ENCODE data around the gene PTPRK.

Gene PTPRK

GRCh38 chr6:128337619-128338018 lies 182.8 kb downstream of the PTPRK start:
- FAIRE-seq: no peak

GRCh38 chr6:128336436-128337095 lies 183.8 kb downstream of the PTPRK start:
- FAIRE-seq: no peak

DNA sequence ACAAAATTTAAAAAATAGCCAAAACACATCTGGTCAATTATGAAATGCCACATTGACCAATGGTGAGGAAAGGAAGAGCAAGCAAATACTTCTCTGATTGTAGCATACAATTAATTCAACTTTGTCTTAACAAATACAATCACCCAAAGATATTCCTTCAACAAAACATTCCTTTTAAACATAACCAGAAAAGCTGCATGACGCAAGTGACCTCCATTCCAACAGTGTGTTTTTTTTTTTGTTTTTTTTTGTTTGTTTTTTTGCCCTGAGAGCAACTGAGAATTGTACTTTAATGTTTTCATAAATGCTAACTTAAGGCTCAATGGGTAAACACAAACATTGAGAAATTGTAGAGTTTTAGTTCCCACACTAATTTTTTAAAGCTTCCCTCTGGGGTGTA lies 184.4 kb downstream of the PTPRK start:
- FAIRE-seq: no peak

GRCh38 chr6:128333581-128334223 lies 186.7 kb downstream of the PTPRK start:
- no peak for FAIRE-seq

DNA sequence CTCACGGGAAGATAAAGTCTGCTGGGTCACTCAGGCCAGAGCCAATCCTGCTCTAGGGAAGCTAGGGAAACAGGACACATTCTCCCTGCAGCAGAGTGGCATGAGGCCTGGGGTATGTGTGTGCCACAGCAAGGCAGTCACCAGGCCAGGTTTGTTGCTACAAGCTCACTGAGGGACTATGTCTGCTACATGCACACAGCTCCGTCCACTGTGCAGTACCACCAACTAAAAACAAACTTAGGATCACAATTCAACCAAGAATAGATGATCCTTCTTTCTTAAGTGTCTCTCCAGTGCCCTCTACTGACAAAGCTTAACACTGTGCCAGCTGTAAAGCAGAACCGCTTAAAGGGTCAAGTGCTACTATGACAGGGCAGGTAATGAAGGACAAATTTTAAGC lies 192.5 kb downstream of the PTPRK start:
- FAIRE-seq: no peak

DNA sequence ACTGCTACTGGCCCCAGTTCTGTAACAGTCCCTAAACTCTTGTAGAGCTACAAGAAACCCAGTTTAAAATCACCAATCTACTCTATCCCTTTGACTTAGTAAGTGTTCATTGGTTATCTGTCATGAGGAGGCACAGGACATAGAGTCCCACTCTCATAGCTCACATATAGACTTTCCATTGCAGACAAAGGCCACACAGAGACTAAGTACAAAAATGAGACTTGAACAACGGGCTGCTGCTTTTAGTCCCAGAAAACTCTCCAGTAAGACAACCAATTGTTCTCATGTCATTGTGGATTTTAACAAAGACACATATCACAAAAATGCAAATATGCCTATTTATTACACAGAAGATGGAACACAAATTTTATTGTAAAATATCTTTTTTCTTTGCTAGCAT lies 197.4 kb downstream of the PTPRK start:
- no peak for FAIRE-seq

DNA sequence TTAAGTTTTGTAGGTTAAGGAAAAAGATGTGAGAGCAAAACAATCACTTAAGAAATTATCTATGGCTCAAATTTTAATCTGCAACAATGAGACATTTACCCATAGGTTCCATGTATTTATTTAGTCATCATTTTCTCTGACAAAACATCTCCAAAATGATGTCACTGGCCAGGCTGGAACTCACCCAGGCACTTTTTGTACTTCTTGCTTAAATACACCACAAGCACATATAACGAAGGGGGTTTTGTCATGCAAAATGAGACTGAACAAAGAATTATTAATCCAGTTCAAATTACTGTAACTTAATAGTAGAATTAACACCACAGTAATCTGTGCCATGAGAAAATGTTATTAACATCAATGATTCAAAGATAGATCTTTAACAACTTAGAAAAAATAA lies 200.5 kb downstream of the PTPRK start:
- FAIRE-seq: no peak

- no peak for FAIRE-seq
These were observed 201.2 kb downstream of the PTPRK start for GRCh38 chr6:128319157-128319556.

DNA sequence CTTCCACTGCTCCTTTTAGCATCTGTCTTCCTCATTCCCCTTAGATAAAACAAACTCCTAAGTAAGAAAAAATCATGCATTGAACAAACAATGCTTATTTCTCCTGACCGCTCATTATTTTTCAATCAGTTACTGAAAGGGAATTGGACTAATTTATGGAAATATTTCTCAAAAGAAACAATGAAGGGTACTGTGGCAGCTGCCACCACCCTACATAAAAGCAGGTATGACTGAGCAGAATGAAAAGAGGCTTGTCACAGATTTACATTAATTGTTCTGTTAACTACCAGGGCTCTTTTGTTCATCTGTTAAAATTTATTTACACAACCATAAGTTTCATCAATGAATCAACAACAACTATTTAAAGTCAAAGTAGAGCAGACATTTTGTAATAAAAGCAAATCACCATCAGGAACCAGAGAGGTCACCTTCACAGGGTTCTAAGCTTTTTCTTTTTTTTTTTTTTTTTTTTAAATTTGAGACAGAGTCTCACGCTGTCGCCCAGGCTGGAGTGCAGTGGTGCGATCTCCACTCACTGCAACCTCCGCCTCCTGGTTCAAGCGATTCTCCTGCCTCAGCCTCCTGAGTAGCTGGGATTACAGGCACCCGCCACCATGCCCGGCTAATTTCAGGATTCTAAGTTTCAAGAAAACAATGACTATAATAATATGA lies 204.0 kb downstream of the PTPRK start:
- no peak for FAIRE-seq

GRCh38 chr6:128314190-128314589 lies 206.2 kb downstream of the PTPRK start:
- no peak for FAIRE-seq

GRCh38 chr6:128311944-128312570 lies 208.3 kb downstream of the PTPRK start:
- FAIRE-seq: no peak

GRCh38 chr6:128310451-128310850 lies 209.9 kb downstream of the PTPRK start:
- no peak for FAIRE-seq

DNA sequence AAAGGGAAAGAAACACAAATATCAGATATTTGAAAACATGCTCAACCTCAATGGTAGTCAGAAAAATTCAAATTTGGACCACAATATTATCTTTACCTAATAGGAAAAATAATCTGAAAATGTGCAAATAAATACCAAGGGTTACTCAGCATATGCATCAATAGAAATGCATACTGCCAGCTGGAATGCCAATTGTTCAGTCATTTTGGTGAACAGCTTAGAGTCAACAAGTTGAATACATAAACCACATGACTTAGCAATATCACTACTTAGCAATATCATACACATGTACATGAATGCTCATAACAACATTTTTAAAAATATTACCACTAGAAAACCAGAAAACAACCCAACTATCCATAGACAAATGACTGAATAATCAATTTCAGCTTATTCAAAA lies 212.7 kb downstream of the PTPRK start:
- no peak for FAIRE-seq

GRCh38 chr6:128305976-128306375 lies 214.4 kb downstream of the PTPRK start:
- no peak for FAIRE-seq

GRCh38 chr6:128305228-128305627 lies 215.2 kb downstream of the PTPRK start:
- FAIRE-seq: no peak

DNA sequence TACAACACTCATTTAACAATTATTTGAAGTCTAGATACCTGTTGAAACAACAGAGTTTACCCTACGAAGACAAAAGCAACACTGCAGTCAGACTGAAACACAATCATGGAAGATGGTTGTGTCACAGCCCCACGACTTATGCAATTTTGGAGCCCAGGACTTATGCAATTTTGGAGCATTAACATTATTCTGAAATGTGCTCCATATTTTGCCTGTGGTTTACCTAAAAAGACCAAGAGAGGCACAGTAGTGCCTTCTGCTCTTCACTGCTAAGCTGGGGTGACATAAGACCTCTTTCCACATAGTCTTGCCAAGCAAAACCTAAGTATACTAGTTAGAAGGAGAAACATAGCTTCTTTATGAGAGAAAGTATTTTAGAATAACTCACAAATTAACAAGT lies 216.5 kb downstream of the PTPRK start:
- FAIRE-seq: no peak

DNA sequence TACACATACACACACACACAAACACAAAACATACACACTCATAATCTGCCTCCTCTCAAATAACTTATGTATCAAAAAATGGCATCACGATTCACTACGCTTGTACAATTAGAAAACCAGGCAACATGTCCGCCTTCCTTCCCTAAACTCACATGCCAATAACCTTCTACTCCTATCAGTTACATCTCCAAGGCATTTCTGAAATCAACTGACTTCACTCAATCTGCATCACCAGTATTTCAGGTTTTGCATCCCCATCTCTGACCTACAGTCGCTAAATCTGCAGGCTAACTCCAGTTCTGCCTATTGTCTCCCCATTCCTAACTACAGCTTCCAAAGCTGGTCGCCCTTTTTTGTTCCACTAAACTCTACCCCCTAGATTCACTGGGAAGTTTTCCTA lies 217.5 kb downstream of the PTPRK start:
- no peak for FAIRE-seq

DNA sequence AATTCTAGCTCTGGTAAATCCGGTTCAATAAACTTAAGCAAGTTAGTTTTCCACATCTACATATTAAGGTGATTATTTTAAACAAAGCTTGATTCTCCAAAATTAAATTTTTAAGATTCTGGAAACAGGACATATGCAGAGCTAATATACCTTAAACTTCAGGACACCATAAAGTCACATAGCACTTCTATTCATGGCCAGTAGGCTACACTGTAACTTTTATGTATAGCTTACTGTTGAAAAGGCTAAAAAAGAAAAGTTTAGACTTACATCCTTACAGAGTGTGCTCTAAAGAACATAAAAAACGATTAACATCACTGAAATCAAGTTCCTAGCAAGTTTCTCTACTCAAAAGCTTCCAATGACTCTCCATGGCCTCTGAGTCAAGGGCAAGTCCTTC lies 224.7 kb downstream of the PTPRK start:
- no peak for FAIRE-seq

- FAIRE-seq: no peak
These were observed 230.2 kb downstream of the PTPRK start for GRCh38 chr6:128290221-128290620.

DNA sequence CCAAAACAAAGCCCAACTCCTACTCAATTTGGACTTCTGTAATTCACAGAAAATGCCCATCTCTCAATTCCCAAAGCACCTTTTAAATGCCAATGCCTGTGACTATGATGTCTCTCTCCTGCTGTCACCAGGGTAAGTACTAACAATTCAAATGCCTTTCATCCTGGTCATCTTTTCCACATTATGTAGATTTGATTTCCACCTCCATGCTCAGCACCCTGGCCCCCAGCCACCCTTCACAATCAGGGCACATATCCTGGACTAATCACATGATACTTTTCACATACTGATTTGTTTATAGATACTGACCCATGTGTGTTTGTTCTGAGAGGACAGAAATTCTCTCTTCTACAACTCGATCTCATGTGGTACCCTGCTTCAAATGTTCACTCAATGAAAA lies 236.3 kb downstream of the PTPRK start:
- no peak for FAIRE-seq

GRCh38 chr6:128282961-128283360 lies 237.4 kb downstream of the PTPRK start:
- FAIRE-seq: no peak

DNA sequence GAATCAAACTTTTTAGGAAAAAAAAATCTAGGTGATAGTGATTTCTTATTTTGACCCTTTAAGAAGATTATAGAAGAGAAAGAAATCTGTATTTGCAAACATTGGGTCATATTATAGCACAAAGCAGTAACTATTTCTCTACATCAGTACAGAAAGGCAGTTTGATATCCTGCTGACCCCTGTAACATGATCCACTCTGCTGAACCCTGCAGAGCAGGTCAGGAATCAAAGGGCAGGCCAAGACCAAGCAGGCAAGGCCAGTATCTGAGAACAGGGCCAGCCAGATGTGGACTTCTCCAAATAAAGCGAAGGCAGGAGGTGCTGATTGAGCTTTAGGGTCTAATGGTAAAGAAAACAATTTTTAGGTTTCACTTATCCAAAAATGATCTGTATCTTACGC lies 239.4 kb downstream of the PTPRK start:
- FAIRE-seq: no peak

DNA sequence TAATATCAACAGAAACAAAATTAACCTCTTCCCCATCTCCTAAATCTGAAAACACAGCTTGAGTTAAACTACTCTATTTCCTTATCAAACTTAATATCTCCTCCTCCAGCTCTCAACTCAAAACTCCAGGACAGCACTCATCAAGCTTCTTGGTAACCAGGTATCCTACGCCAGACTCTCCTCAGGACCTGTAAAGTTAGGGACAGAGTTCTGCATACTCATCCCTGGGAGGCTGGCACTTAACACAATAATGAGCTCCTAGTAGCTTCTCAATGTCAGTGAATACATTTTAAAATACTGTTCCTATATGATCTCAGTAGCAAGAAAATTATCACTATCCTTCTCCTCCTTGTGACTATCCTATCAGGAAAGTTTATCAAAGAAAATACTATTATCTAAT lies 240.3 kb downstream of the PTPRK start:
- no peak for FAIRE-seq

DNA sequence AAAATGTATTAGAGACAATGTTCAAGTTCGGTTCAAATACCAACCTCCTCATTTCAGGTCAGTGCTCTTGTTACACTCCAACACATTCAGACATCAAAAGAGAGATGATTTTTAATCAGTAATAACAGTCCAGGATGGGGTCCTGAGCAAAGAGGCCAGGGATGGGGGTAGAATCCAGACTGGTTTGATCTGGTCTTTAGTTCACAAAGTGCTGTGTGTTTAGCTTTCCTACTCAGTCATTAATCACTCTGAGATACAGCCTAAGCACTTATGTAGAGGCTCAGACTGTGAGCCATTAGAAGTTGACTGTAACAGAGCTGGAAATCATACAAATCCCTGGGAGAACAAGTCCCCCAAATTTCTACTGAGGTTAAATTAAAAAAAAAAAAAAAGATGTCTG lies 241.6 kb downstream of the PTPRK start:
- FAIRE-seq: no peak
